NCI-H146 treated with DMSO at 0.1 percent for 48 hours (cell line): Measurements from ENCODE around the gene HDAC10.

Source experiments
- DNase-seq: peaks from one replicate; lab custom pipeline; 2025; ENCODE audit not compliant: unreplicated experiment; lab: John Stamatoyannopoulos, UW

Gene HDAC10

DNA sequence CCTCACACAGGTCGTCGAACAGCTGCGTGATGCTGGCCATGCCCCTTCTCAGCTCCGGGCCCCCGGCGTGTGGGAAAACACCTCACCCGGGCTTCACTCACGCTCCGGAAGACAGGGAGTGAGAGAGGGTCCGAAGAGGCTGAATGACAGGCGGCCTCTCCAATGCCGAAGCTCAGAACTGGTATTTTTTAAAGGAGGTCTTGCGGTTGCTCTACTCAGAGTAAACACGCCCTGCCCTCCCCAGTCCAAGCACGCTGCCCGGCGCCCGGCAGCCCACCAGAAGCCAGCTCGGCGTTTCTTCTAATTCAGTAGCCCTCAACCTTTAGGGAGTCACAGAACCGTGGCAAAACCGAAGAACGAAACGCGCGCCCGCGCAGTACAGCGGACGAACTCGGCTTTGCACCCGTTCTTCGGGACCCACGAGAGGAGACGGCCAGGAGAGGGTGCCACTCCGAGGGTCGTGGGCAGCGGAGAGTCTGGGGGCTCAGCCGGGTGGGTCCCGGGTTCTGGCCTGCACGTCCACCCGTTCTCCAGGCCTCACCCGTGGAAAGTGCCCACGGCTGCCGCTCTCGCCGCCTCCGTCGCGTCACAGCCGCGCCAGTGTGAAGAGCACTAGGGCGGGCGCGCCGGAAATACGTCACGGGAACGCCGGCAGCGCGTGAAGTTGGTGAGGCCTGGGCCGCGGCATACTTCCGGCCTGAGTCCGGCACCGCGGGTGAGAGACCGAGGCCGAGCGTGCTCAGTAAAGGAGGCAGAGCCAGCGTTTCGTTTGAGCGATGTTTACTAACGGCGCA, 6.4 kb downstream of the HDAC10 start, which contains the start of gene TUBGCP6:
Gene TUBGCP6 (minus strand): TSS at position 604 of the 794 bp plus-strand sequence. CDS start 564 bp downstream, at position 40.
- DNase-seq: peak; percentile 50

- DNase-seq: no peak
These were observed 7.2 kb downstream of the HDAC10 start for GRCh38 chr22:50243685-50244419.

- DNase-seq: no peak
These were observed 8.6 kb downstream of the HDAC10 start for GRCh38 chr22:50242406-50242949.

GRCh38 chr22:50238755-50239154, 12.3 kb downstream of the HDAC10 start:
- DNase-seq: no peak

- peak; percentile 5 for DNase-seq
These were observed 14.2 kb downstream of the HDAC10 start for GRCh38 chr22:50236731-50237409.

DNA sequence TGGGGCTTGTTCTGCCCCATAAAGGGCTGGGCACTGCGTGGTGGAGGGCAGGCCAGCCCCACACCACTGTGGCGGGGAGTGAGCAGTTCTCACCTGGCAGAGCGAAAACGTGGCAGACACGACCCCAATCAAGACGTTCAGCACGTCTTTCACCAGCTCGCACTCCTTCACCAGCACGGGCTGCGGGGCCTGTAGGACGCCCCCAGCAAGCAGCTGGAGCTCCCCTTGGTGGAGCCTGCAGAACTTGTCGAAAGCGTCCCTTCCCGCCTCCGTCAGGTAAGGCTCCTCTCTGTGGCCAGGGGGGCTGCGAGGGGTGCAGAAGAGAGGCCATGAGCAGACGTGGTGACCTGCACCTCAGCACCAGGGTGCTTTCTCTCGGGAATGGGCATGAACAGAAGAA, 17.8 kb downstream of the HDAC10 start:
- DNase-seq: no peak

DNA sequence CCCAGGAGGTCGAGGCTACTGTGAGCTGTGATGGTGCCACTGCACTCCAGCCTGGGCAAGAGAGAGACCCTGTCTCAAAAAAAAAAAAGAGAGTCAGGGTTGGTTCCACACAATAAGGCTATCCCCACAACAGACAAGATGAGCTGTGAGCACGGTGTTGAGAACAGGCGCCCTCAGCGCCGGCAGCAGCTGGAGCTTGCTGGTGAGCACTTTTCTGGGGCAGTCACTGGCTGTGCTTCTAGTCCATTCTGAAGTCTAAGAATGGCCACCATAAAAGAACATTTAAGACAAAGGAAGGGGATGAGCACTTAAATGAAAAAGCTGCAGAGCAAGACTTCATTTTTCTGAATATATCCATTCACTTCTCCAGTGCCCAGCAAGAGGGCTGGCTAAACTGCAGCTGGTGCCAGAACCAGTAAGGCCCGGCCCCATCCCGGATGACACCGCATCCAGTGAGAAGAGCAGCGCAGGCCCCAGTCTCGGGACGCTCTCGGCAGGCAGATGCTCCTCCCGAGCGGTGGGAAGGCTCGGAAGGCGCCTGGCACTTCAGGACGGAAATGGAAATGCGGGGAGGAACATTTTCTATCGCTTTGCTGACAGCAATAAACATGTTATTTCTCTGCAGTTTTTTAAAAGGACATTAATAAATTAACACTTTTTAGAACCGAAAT, 18.4 kb downstream of the HDAC10 start:
- no peak for DNase-seq

DNA sequence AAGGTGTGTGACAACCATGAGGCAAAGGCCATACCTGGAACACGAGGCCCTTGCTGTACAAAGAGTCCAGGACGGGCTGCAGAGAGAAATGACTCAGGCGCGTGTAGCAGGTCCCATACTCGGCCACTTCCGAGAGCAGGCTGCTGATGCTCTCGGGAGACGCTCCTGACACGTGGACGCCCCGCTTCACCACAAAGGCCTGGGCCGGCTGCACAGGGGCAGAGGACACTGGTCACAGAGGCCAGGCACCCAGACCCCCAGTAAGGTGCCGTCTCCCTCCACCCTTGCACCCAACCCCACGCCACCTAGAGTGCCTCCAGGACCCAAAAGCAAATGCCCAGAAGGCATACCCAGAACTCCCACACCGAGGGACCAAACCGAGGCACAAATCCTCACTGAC, 21.7 kb downstream of the HDAC10 start:
- no peak for DNase-seq

DNA sequence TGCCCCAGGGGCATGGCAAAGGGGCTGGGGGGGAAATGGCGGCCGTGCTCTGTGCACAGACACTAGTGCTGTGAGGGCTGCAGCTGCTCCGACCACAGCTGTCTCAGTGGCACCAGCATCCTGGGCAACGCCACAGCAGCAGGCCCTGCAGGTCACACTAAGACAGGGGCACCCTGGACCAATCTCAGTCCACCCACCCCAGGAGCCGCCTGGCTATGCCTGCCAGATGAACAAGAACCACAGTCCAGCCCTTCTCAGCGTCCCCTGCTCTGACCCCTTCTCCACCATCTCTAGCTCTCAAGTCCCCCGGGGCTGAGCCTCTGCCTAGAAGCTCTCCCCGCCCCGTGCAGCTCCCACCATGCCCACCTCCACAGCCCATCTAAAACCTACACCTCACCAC, 22.7 kb downstream of the HDAC10 start:
- DNase-seq: no peak

DNA sequence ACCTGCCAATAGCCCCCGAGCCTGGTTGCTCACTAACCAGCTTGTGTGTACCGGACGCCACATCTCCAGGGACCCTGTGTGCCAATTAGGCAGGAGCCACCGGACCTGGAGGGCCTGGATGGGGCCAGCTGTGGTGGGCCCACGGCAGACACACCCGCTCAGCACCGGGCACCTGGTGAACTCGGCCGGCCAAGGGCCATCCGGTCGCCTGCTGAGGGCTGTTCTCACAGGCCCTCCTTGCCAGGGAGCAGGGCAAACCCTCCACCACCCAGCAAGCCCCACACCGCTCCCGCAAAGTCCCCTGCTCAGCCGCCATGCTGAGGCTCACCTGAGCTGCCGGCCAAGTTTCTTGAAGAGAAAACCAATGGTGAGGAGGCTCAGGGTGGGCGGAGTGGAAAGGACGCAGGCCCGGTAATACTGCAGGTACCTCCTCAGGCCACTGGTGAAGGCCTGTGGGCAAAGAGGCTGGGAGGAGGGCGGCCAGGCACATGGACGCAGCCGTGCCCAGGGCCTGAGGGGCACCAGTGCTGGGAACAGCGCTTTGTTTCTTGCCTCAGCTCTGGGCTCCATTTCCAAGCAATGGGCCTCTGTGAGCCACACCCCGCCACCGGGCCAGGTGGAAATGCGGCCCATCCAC, 23.4 kb downstream of the HDAC10 start:
- no peak for DNase-seq

- no peak for DNase-seq
These were observed 24.2 kb downstream of the HDAC10 start for GRCh38 chr22:50226875-50227165.

DNA sequence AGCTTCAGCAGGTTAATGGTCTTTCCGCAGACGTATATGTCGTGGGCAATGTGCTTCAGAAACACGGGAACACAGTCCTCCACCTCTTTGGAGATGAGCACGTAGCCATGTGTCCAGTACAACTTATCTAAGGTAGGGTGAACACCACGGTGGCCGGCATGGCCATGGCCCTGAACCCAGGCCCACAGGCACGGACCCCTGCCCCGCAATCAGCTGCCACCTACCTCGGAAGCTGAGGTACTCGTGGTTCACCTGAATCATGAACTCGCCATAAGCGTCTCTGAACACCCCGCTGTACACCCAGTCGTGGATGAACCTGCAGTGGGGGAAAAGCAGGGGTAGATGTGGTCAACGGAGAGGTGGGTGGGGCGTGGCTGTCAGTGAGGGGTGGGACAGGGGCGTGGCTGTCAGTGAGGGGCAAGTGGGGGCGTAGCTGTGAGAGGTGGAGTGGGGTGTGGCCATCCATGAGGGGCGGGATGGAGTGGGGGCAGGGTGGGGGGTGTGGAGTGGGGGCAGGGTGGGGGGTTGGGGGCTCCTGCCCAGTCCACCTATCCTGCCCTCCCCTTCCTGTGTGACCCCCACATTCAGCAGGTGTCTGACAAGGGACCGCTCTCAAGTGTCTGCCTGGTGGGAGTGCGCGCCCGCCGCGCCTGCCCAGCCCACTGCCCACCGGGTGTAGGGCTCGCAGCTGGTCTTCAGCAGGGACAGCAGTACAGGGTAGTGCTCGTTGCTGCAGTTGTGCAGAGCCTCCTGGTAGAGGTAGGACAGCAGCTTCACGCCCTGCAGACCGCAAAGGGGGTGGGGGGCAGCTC, 24.8 kb downstream of the HDAC10 start:
- no peak for DNase-seq

DNA sequence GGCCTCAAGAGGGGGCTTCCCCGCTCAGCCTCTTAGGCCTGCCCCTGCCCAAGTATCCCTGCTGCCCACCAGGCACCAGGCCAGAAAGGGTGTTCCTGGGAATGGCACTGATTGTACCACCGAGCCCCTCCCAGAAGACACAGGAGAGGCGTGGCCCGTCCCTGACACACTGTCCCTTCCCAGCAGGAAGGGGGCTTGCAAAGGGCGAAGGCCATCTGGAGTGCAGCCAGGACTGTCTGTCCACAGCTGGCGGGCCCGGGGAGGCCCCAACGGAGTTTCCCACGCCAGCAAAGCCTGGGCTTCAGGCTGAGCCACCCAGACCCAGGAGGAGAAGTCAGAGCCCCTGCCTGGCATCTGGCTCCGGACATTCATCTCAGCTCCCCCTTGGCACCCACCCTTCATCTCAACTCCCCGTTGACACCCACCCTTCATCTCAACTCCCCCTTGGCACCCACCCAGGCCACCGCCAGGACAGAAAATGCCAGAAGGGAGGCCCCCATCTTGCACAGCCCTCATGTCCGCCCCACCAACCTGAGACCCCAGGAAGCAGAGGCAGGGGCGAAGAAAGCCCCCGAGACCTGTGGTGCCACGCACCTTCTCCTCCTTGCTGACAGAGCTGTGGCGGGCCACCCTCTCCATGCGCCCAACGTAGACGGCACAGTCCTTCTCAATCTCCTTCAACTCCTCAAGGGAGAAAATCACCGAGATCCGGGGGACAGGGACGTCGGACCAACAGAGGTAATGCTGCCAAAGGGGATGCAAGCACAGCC, 25.7 kb downstream of the HDAC10 start:
- DNase-seq: no peak

- DNase-seq: no peak
These were observed 27.0 kb downstream of the HDAC10 start for GRCh38 chr22:50224071-50224470.

DNA sequence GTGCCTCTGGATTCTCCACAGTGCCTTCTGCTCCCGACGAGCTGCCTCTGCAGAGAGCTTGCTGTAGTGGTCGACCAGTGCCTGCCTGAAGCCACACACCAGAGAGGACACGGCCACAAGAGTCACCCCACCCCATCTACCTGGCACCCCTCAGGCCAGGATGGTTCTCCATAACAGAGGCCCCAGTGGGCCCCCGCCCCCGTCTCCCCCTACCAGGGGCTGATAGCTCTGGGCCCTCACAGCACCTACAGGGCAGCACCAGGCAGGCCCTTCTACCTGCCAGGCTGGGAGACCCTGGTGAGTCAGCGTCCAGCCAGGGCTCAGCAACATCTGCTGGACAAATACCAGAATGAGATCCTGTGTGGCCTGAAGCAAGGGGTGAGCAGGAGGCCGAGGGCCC, 28.6 kb downstream of the HDAC10 start:
- DNase-seq: no peak

GRCh38 chr22:50221410-50222300, 29.4 kb downstream of the HDAC10 start:
- no peak for DNase-seq

DNA sequence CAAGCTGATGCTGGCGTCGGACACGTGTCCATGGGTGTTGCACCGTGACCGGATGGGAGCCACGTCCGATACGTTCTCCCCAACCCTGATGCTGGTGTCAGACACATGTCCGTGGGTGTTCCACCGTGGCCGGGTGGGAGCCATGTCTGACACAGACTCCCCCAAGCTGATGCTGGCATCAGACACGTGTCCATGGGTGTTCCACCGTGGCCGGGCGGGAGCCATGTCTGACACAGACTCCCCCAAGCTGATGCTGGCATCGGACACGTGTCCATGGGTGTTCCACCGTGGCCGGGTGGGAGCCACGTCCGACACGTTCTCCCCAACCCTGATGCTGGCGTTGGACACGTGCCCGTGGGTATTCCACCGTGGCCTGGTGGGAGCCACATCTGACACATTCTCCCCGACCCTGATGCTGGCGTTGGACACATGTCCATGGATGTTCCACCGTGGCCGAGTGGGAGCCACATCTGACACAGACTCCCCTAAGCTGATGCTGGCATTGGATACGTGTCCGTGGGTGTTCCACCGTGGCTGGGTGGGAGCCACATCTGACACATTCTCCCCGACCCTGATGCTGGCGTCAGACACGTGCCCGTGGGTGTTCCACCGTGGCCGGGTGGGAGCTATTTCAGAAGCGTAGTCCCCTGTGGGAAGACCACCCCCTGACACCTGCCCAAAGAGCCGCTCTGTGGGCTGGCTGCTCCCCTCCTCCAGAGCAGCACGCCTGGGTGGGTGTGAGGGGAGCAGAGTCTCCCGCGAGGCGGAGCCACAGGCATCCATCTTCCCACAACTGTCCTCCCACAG, 30.3 kb downstream of the HDAC10 start:
- DNase-seq: no peak
